ENCODE data around the gene SERPINE1. TPM values are rescaled to one million over a fixed set of nuclear protein-coding genes. Genes with fewer than 3 reads are reported as not detected.
A peak's percentile ranks its signal among the peaks of the same experiment; 100 is the strongest.

Gene SERPINE1
- total and polyA plus RNA-seq, 3 donors from 2014 or later: 5.6 to 7.6 (median 5.8) TPM

- intact Hi-C loops (cut with DNase I; ENCODE audit: low total_unique reads): no loop called here
- no peak for DNase-seq
- peak within 1 kb of the TSS in 1 of 2 donors; percentile 17 for H3K4me3 ChIP-seq
- no peaks in the 10 kb centered on the region for H3K36me3 ChIP-seq (ENCODE audit: low read depth, missing control alignments)
- H3K9me3 ChIP-seq: no peaks in the 10 kb centered on the region
- H3K27ac ChIP-seq: no peak within 1 kb of the TSS
- WGBS, 2 donors: 4 to 7% methylated on average over 4 to 56 of the region's 56 CpGs
- H3K4me1 ChIP-seq: peaks cover 8% of the 10 kb centered on the region
- no peaks in the 10 kb centered on the region for H3K27me3 ChIP-seq
- no peak for TF ChIP-seq CTCF (IDR thresholded peaks at IDR 0.05)
- no peak for TF ChIP-seq POLR2A (IDR thresholded peaks at IDR 0.05)
These were observed 53.3 kb downstream of the SERPINE1 start, which contains the start of gene NAT16 for GRCh38 chr7:101180130-101180755. NAT16 (minus strand) TSS chr7:101180293; CDS start chr7:101174807, 5,486 bp downstream.

GRCh38 chr7:101185258-101185839 lies 58.4 kb downstream of the SERPINE1 start:
- H3K4me1 ChIP-seq: no peaks in the 10 kb centered on the region
- DNase-seq: no peak
- no peaks in the 10 kb centered on the region for H3K9me3 ChIP-seq
- WGBS, 2 donors: 43 to 57% methylated on average over 4 to 5 of the region's 5 CpGs
- H3K36me3 ChIP-seq (ENCODE audit: low read depth, missing control alignments): no peaks in the 10 kb centered on the region
- no peak overlapping the region for H3K27ac ChIP-seq
- H3K4me3 ChIP-seq: no peak overlapping the region
- H3K27me3 ChIP-seq: no peaks in the 10 kb centered on the region
- intact Hi-C loops (cut with DNase I; ENCODE audit: low total_unique reads): no loop called here
- TF ChIP-seq POLR2A (IDR thresholded peaks at IDR 0.05): no peak

- Histone ChIP-seq H3K9me3 (no peaks in the 10 kb centered on the region), H3K4me1 (no peaks in the 10 kb centered on the region), H3K27ac (no peak overlapping the region), H3K27me3 (no peaks in the 10 kb centered on the region), H3K4me3 (no peak overlapping the region), H3K36me3 (ENCODE audit: low read depth, missing control alignments) (no peaks in the 10 kb centered on the region)
- whole genome bisulfite sequencing, 2 donors: 72 to 79% methylated on average over 6 of the region's 6 CpGs
- intact Hi-C loops (cut with DNase I; ENCODE audit: low total_unique reads): no loop called here
- DNase-seq: no peak
- TF ChIP-seq POLR2A (IDR thresholded peaks at IDR 0.05) (no peak), CTCF (IDR thresholded peaks at IDR 0.05) (no peak)
These were observed 59.3 kb downstream of the SERPINE1 start for GRCh38 chr7:101186194-101186593.

GRCh38 chr7:101186844-101187428 lies 60.0 kb downstream of the SERPINE1 start:
- H3K36me3 ChIP-seq (ENCODE audit: low read depth, missing control alignments): no peaks in the 10 kb centered on the region
- TF ChIP-seq CTCF (IDR thresholded peaks at IDR 0.05) (no peak), POLR2A (IDR thresholded peaks at IDR 0.05) (no peak)
- DNase-seq: no peak
- H3K27ac ChIP-seq: no peak overlapping the region
- H3K4me3 ChIP-seq: no peak overlapping the region
- intact Hi-C loops (cut with DNase I; ENCODE audit: low total_unique reads): no loop called here
- H3K4me1 ChIP-seq: no peaks in the 10 kb centered on the region
- H3K27me3 ChIP-seq: no peaks in the 10 kb centered on the region
- 90 to 93% methylated on average over 4 of the region's 4 CpGs for WGBS, 2 donors
- no peaks in the 10 kb centered on the region for H3K9me3 ChIP-seq

Small RNAs within 50 kb of the gene (microRNA-seq; reads per million reads assigned to microRNA genes)
- 0 reads per million in 2 donors for gene MIR4653 (ENCODE audit: borderline number of aligned reads in 2 of 2, borderline replicate concordance in 1 of 2)

Small RNAs within 50 kb of the gene (small RNA-seq; reads per million reads assigned to genes)
- gene MIR4653: 0 reads per million in 2 donors

Other genes starting within 250 kb of the SERPINE1 start
- 1 to 10 TPM; 3.0 to 4.2 TPM for gene UFSP1, start 237.4 kb upstream of the SERPINE1 start, total RNA-seq
- 1.3 TPM for gene UFSP1, start 237.4 kb upstream of the SERPINE1 start, polyA plus RNA-seq (ENCODE audit: insufficient read depth, low read depth, low replicate concordance)
- gene ACHE, start 231.2 kb upstream of the SERPINE1 start, total RNA-seq: 10 to 100 TPM in 1 of 2 donors, 1 to 10 TPM in 1; 9.8 to 10.5 TPM
- gene ACHE, start 231.2 kb upstream of the SERPINE1 start, polyA plus RNA-seq (ENCODE audit: insufficient read depth, low read depth, low replicate concordance): 5.1 TPM
- 1 to 10 TPM; 1.6 to 2.1 TPM for gene MUC3A, start 177.6 kb upstream of the SERPINE1 start, total RNA-seq
- gene MUC3A, start 177.6 kb upstream of the SERPINE1 start, polyA plus RNA-seq (ENCODE audit: insufficient read depth, low read depth, low replicate concordance): 1.5 TPM
- gene MUC12, start 157.5 kb upstream of the SERPINE1 start, total RNA-seq: 1 to 10 TPM; 3.5 to 6.2 TPM
- gene MUC12, start 157.5 kb upstream of the SERPINE1 start, polyA plus RNA-seq (ENCODE audit: insufficient read depth, low read depth, low replicate concordance): 5.3 TPM
- under 1 TPM; 0.19 to 0.24 TPM for gene MUC17, start 107.0 kb upstream of the SERPINE1 start, total RNA-seq
- gene MUC17, start 107.0 kb upstream of the SERPINE1 start, polyA plus RNA-seq (ENCODE audit: insufficient read depth, low read depth, low replicate concordance): 0.05 TPM
- gene TRIM56, start 41.6 kb upstream of the SERPINE1 start, total RNA-seq: 10 to 100 TPM; 15.3 to 20.4 TPM
- gene TRIM56, start 41.6 kb upstream of the SERPINE1 start, polyA plus RNA-seq (ENCODE audit: insufficient read depth, low read depth, low replicate concordance): 8.7 TPM
- gene AP1S1, start 27.4 kb downstream of the SERPINE1 start, total RNA-seq: 10 to 100 TPM; 31.7 to 54.8 TPM
- gene AP1S1, start 27.4 kb downstream of the SERPINE1 start, polyA plus RNA-seq (ENCODE audit: insufficient read depth, low read depth, low replicate concordance): 46.3 TPM
- gene VGF, start 38.5 kb downstream of the SERPINE1 start, total RNA-seq: 1 to 10 TPM; 1.2 to 2.3 TPM
- gene VGF, start 38.5 kb downstream of the SERPINE1 start, polyA plus RNA-seq (ENCODE audit: insufficient read depth, low read depth, low replicate concordance): 0.87 TPM
- under 1 TPM; 0.31 to 0.50 TPM for gene NAT16, start 53.2 kb downstream of the SERPINE1 start, total RNA-seq
- 0.26 TPM for gene NAT16, start 53.2 kb downstream of the SERPINE1 start, polyA plus RNA-seq (ENCODE audit: insufficient read depth, low read depth, low replicate concordance)
- gene MOGAT3, start 73.9 kb downstream of the SERPINE1 start, total RNA-seq: not detected
- gene MOGAT3, start 73.9 kb downstream of the SERPINE1 start, polyA plus RNA-seq (ENCODE audit: insufficient read depth, low read depth, low replicate concordance): not detected
- 10 to 100 TPM; 36.3 to 45.6 TPM for gene PLOD3, start 90.5 kb downstream of the SERPINE1 start, total RNA-seq
- gene PLOD3, start 90.5 kb downstream of the SERPINE1 start, polyA plus RNA-seq (ENCODE audit: insufficient read depth, low read depth, low replicate concordance): 32.1 TPM
- 10 to 100 TPM; 57.8 to 58.4 TPM for gene ZNHIT1, start 91.1 kb downstream of the SERPINE1 start, total RNA-seq
- gene ZNHIT1, start 91.1 kb downstream of the SERPINE1 start, polyA plus RNA-seq (ENCODE audit: insufficient read depth, low read depth, low replicate concordance): 48.3 TPM
- gene CLDN15, start 110.7 kb downstream of the SERPINE1 start, total RNA-seq: 10 to 100 TPM; 13.6 to 20.2 TPM
- gene CLDN15, start 110.7 kb downstream of the SERPINE1 start, polyA plus RNA-seq (ENCODE audit: insufficient read depth, low read depth, low replicate concordance): 12.1 TPM
- gene FIS1, start 118.0 kb downstream of the SERPINE1 start, total RNA-seq: 100 to 1,000 TPM; 228 to 273 TPM
- gene FIS1, start 118.0 kb downstream of the SERPINE1 start, polyA plus RNA-seq (ENCODE audit: insufficient read depth, low read depth, low replicate concordance): 233 TPM
- gene IFT22, start 194.7 kb downstream of the SERPINE1 start, total RNA-seq: 10 to 100 TPM; 47.4 to 94.6 TPM
- 270 TPM for gene IFT22, start 194.7 kb downstream of the SERPINE1 start, polyA plus RNA-seq (ENCODE audit: insufficient read depth, low read depth, low replicate concordance)
- 1 to 10 TPM in 1 of 2 donors, under 1 TPM in 1; 0.94 to 1.1 TPM for gene COL26A1, start 235.8 kb downstream of the SERPINE1 start, total RNA-seq
- gene COL26A1, start 235.8 kb downstream of the SERPINE1 start, polyA plus RNA-seq (ENCODE audit: insufficient read depth, low read depth, low replicate concordance): 3.1 TPM